H1 (cell line): ENCODE measurements around the gene ORAI1. TPM values are rescaled to one million over a fixed set of nuclear protein-coding genes. Genes with fewer than 3 reads are reported as not detected.

ENCODE experiments used
- CTCF ChIA-PET: fragments of 300-600 bp; sonication (Branson Sonifier 250); formaldehyde crosslinking; loops from one replicate; lab custom pipeline; 2021; ENCODE audit not compliant: partially characterized antibody; lab: Charles Lee
- POLR2A ChIA-PET: fragments of 300-600 bp; sonication (Branson Sonifier 250); formaldehyde crosslinking; loops from one replicate; lab custom pipeline; 2021; ENCODE audit warnings: inconsistent platforms; ENCODE audit not compliant: partially characterized antibody; lab: Charles Lee
- DNase-seq, 2 experiments: peaks; one replicate each; pipeline versions ENCODE4 v3.0.0 to v3.0.0-alpha.2; 2010 to 2022; ENCODE audit warnings: low spot score in 2 of 2, low read depth in 1 of 2, mixed read lengths in 1 of 2
- FAIRE-seq: peaks from 2 replicates; lab custom pipeline; 2011; peaks lifted over from hg19 to GRCh38; lab: Jason Lieb, UNC
- H2AFZ ChIP-seq: 2 replicates; pipeline ENCODE4 v1.8.1; 2012; ENCODE audit warnings: low read length, inconsistent platforms
- H2AK5ac ChIP-seq: 2 replicates; pipeline ENCODE4 v1.6.1; 2013; ENCODE audit warnings: low read depth, low read length
- H2BK120ac ChIP-seq: replicated peaks from 2 replicates; pipeline ENCODE3; 2013; ENCODE audit warnings: low read depth, low read length, inconsistent platforms
- H2BK12ac ChIP-seq: 2 replicates; pipeline ENCODE4 v1.6.1; 2013; ENCODE audit warnings: low read depth, low read length
- H2BK15ac ChIP-seq: 2 replicates; pipeline ENCODE4 v1.6.1; 2013; ENCODE audit warnings: low read length
- H2BK20ac ChIP-seq: 2 replicates; pipeline ENCODE4 v1.6.1; 2013; ENCODE audit warnings: low read length
- H2BK5ac ChIP-seq: 2 replicates; pipeline ENCODE4 v1.6.1; 2013; ENCODE audit warnings: low read depth, low read length
- H3K14ac ChIP-seq: 2 replicates; pipeline ENCODE4 v1.6.1; 2013; ENCODE audit warnings: inconsistent platforms; ENCODE audit not compliant: insufficient read length
- H3K18ac ChIP-seq: 2 replicates; pipeline ENCODE4 v1.6.1; 2013; ENCODE audit warnings: low read length; ENCODE audit errors: extremely low read depth
- H3K23ac ChIP-seq: 2 replicates; pipeline ENCODE4 v1.6.1; 2013; ENCODE audit warnings: inconsistent platforms; ENCODE audit not compliant: insufficient read length
- H3K23me2 ChIP-seq: 2 replicates; pipeline ENCODE4 v1.6.1; 2013; ENCODE audit warnings: low read depth, low read length
- H3K27ac ChIP-seq: 2 replicates; pipeline ENCODE4 v1.6.1; 2011; ENCODE audit warnings: low read depth, low read length, inconsistent platforms
- H3K27me3 ChIP-seq, 4 experiments: replicated peaks in 1 of 4; 1 replicate in 1 of 4; 2 replicates in 3 of 4; pipeline versions ENCODE4 v1.6.1 to v1.8.1; 2011 to 2013; ENCODE audit warnings: low read length in 3 of 4, mild to moderate bottlenecking in 3 of 4, inconsistent platforms in 2 of 4, mixed read lengths in 2 of 4, moderate library complexity in 1 of 4; ENCODE audit not compliant: control insufficient read depth in 3 of 4, insufficient read depth in 3 of 4; ENCODE audit errors: extremely low read depth in 1 of 4
- H3K36me3 ChIP-seq, 4 experiments: 2 replicates each; pipeline versions ENCODE4 v1.6.1 to v1.8.1; 2011 to 2013; ENCODE audit warnings: mild to moderate bottlenecking in 4 of 4, low read length in 3 of 4, moderate library complexity in 2 of 4, control low read depth in 1 of 4, inconsistent platforms in 1 of 4; ENCODE audit not compliant: insufficient read depth in 4 of 4, control insufficient read depth in 2 of 4
- H3K4ac ChIP-seq: replicated peaks from 2 replicates; pipeline ENCODE3; 2013; ENCODE audit warnings: low read length, low read depth, mixed read lengths, inconsistent platforms; ENCODE audit not compliant: insufficient read length
- H3K4me1 ChIP-seq, 4 experiments: replicated peaks in 1 of 4; 1 replicate in 1 of 4; 2 replicates in 3 of 4; pipeline versions ENCODE4 v1.6.1 to v1.8.1; 2011 to 2013; ENCODE audit warnings: low read length in 3 of 4, inconsistent platforms in 2 of 4, mixed read lengths in 1 of 4; ENCODE audit not compliant: insufficient read depth in 4 of 4, control insufficient read depth in 3 of 4
- H3K4me2 ChIP-seq, 2 experiments: 2 replicates each; pipeline versions ENCODE4 v1.6.1 to v1.8.1; 2011 to 2013; ENCODE audit warnings: low read depth in 2 of 2, low read length in 2 of 2, control low read depth in 1 of 2, inconsistent platforms in 1 of 2, mild to moderate bottlenecking in 1 of 2; ENCODE audit not compliant: insufficient read depth in 1 of 2
- H3K4me3 ChIP-seq, 4 experiments: fragments of 200-600, 300-600 bp in 1 of 4; sonication (generic), shearing (Covaris generic), sonication (Bioruptor Twin) in 1 of 4; 2 replicates each; pipeline versions ENCODE4 v1.5.1 to v1.8.1; 2011 to 2016; ENCODE audit warnings: low read length in 4 of 4, low read depth in 3 of 4, control low read depth in 2 of 4, inconsistent platforms in 2 of 4, mild to moderate bottlenecking in 2 of 4, mixed read lengths in 1 of 4, moderate library complexity in 1 of 4; ENCODE audit not compliant: insufficient read depth in 2 of 4; ENCODE audit errors: extremely low read depth in 1 of 4
- H3K56ac ChIP-seq: replicated peaks from 2 replicates; pipeline ENCODE3; 2013; ENCODE audit warnings: low read depth, mild to moderate bottlenecking, mixed read lengths, low read length, inconsistent platforms; ENCODE audit not compliant: insufficient read length
- H3K79me1 ChIP-seq: 2 replicates; pipeline ENCODE4 v1.6.1; 2013; ENCODE audit warnings: low read depth, low read length, control low read depth
- H3K79me2 ChIP-seq, 2 experiments: 2 replicates each; pipeline versions ENCODE4 v1.6.1 to v1.8.1; 2012 to 2013; ENCODE audit warnings: low read length in 2 of 2, mild to moderate bottlenecking in 2 of 2, inconsistent platforms in 1 of 2; ENCODE audit not compliant: insufficient read depth in 2 of 2, control insufficient read depth in 1 of 2
- H3K9ac ChIP-seq, 4 experiments: replicated peaks in 1 of 4; 1 replicate in 1 of 4; 2 replicates in 3 of 4; pipeline versions ENCODE4 v1.6.1 to v1.8.1; 2011 to 2013; ENCODE audit warnings: low read depth in 3 of 4, low read length in 3 of 4, control low read depth in 2 of 4, mild to moderate bottlenecking in 2 of 4, moderate library complexity in 2 of 4, inconsistent platforms in 1 of 4; ENCODE audit errors: extremely low read depth in 1 of 4
- H3K9me3 ChIP-seq, 2 experiments: 2 replicates each; pipeline versions ENCODE4 v1.6.1 to v1.8.1; 2012 to 2013; ENCODE audit warnings: mild to moderate bottlenecking in 2 of 2, moderate library complexity in 2 of 2, control low read depth in 1 of 2, inconsistent platforms in 1 of 2, low read depth in 1 of 2, low read length in 1 of 2, mixed read lengths in 1 of 2; ENCODE audit not compliant: insufficient read depth in 2 of 2
- H4K20me1 ChIP-seq, 2 experiments: replicated peaks in 1 of 2; 2 replicates each; pipeline versions ENCODE3 to v1.8.1; 2011 to 2013; ENCODE audit warnings: inconsistent platforms in 2 of 2, low read length in 2 of 2, mild to moderate bottlenecking in 1 of 2; ENCODE audit not compliant: insufficient read depth in 2 of 2, control insufficient read depth in 1 of 2
- H4K5ac ChIP-seq: 2 replicates; pipeline ENCODE4 v1.6.1; 2013; ENCODE audit warnings: low read length, low read depth, mixed read lengths, inconsistent platforms; ENCODE audit not compliant: insufficient read length
- H4K8ac ChIP-seq: 2 replicates; pipeline ENCODE4 v1.8.0; 2013; ENCODE audit warnings: mild to moderate bottlenecking, moderate library complexity, low read length, inconsistent platforms; ENCODE audit not compliant: insufficient read depth; ENCODE audit errors: extremely low read depth
- H4K91ac ChIP-seq: replicated peaks from 2 replicates; pipeline ENCODE3; 2013; ENCODE audit warnings: low read length, mixed read lengths, inconsistent platforms; ENCODE audit not compliant: insufficient read length
- BACH1 ChIP-seq: IDR thresholded peaks from 2 replicates; pipeline ENCODE4 v1.6.1; 2012; ENCODE audit warnings: low read length, improper control_type of control experiment
- CHD2 ChIP-seq: IDR thresholded peaks from 2 replicates; pipeline ENCODE4 v1.6.1; 2012; ENCODE audit warnings: low read length, improper control_type of control experiment
- CTBP2 ChIP-seq: IDR thresholded peaks from 2 replicates; pipeline ENCODE4 v1.7.0; 2011; ENCODE audit warnings: borderline replicate concordance, mild to moderate bottlenecking, moderate library complexity, mixed read lengths, low read length; ENCODE audit not compliant: insufficient read depth, insufficient read length
- CTCF ChIP-seq, 3 experiments: IDR thresholded peaks; 1 replicate in 2 of 3; 2 replicates in 1 of 3; pipeline versions ENCODE4 v1.5.1 to v1.6.1; 2011; ENCODE audit warnings: low read length in 3 of 3, mild to moderate bottlenecking in 3 of 3, inconsistent platforms in 2 of 3, low read depth in 1 of 3, moderate library complexity in 1 of 3; ENCODE audit not compliant: insufficient read depth in 1 of 3; ENCODE audit errors: control extremely low read depth in 1 of 3
- E2F6 ChIP-seq: IDR thresholded peaks from 2 replicates; pipeline ENCODE4 v1.6.1; 2012; ENCODE audit warnings: inconsistent platforms
- NRF1 ChIP-seq: IDR thresholded peaks from 2 replicates; pipeline ENCODE4 v1.6.1; 2011; ENCODE audit warnings: mild to moderate bottlenecking, low read depth, low read length, improper control_type of control experiment
- RAD21 ChIP-seq, 2 experiments: IDR thresholded peaks in 1 of 2; conservative IDR thresholded peaks in 1 of 2; 2 replicates each; pipeline ENCODE4 v1.6.1; 2011; ENCODE audit warnings: low read depth in 2 of 2, low read length in 2 of 2, improper control_type of control experiment in 1 of 2, inconsistent platforms in 1 of 2, mild to moderate bottlenecking in 1 of 2, moderate library complexity in 1 of 2
- RXRA ChIP-seq: IDR thresholded peaks from 2 replicates; pipeline ENCODE4 v1.6.1; 2011; ENCODE audit warnings: low read depth, mild to moderate bottlenecking, low read length, moderate library complexity; ENCODE audit not compliant: insufficient read depth
- SP1 ChIP-seq: IDR thresholded peaks from 2 replicates; pipeline ENCODE4 v1.6.1; 2011; ENCODE audit warnings: low read depth, low read length
- WGBS, 2 experiments: shearing (Covaris generic) in 1 of 2; methylation state at CpG; one replicate each; pipeline versions ENCODE4 v1.1.6 to v1.1.7; 2013 to 2015; ENCODE audit warnings: low lambda C conversion rate in 2 of 2, mixed read lengths in 2 of 2, inconsistent platforms in 1 of 2, low coverage in 1 of 2, missing lambda C conversion rate in 1 of 2; ENCODE audit not compliant: insufficient replicate concordance in 2 of 2, insufficient coverage in 1 of 2, insufficient read length in 1 of 2; ENCODE audit errors: extremely low coverage in 1 of 2, missing lambda C conversion rate in 1 of 2; 5-methylcytosine and 5-hydroxymethylcytosine counted together
- polyA plus RNA-seq, 7 experiments: library from polyadenylated mRNA; depleted of rRNA in 3 of 7; stranded (reverse) in 5 of 7; unstranded in 2 of 7; fragments of >200 nt in 5 of 7; fragments of 200-250 nt in 2 of 7; gene quantifications; 1 replicate in 5 of 7; 2 replicates in 1 of 7; 4 replicates in 1 of 7; pipeline versions ENCODE4 v1.2.1 to v1.2.3, GENCODE V29; 2011 to 2013; ENCODE audit warnings: missing spikeins in 2 of 7, mixed read lengths in 2 of 7
- total RNA-seq: library from RNA; stranded (reverse); fragmentation: NEBNext Ultra II Directional; extraction: Animal tissue kit (Norgen Biotek cat#: 25700); gene quantifications from 2 replicates; pipeline ENCODE4 v1.2.1, GENCODE V29; 2021

Gene ORAI1
- total and polyA plus RNA-seq, 2 of the 8 experiments (the other 6 are each of a cell fraction or from before 2014, with no cell fraction given), result 29.9 to 71.5 TPM

GRCh38 chr12:121600702-121601336 lies 25.5 kb upstream of the ORAI1 start:
- Histone ChIP-seq H2BK5ac (no peak overlapping the region), H2BK120ac (no peak overlapping the region), H4K8ac (no peak overlapping the region), H2BK20ac (no peak overlapping the region), H3K4me3 (no peak overlapping the region), H3K4me2 (no peak overlapping the region), H3K4ac (no peak overlapping the region), H4K91ac (no peak overlapping the region), H3K36me3 (peaks cover 0 to 3% (median 0%) of the 10 kb centered on the region in 4 experiments; a peak in 3 of 8 replicates), H3K79me2 (no peaks in the 10 kb centered on the region), H3K4me1 (no peaks in the 10 kb centered on the region), H3K27ac (no peak overlapping the region), H4K5ac (no peak overlapping the region), H2BK12ac (no peak overlapping the region), H4K20me1 (no peaks in the 10 kb centered on the region), H3K9ac (no peak overlapping the region), H2AFZ (no peak overlapping the region), H3K23ac (no peak overlapping the region), H2BK15ac (no peak overlapping the region), H2AK5ac (no peak overlapping the region), H3K14ac (no peak overlapping the region), H3K56ac (no peak overlapping the region), H3K9me3 (no peaks in the 10 kb centered on the region; a peak in 1 of 4 replicates), H3K23me2 (no peaks in the 10 kb centered on the region), H3K27me3 (no peaks in the 10 kb centered on the region), H3K18ac (no peak overlapping the region), H3K79me1 (no peaks in the 10 kb centered on the region)
- DNase-seq (no peak), FAIRE-seq (no peak)
- 94% methylated on average over 6 of the region's 6 CpGs; no CpG with 5 or more reads in 1 of the 2 experiments for WGBS, 2 experiments
- CTCF ChIA-PET, result interaction anchor here (0.6 to 2.9 kb wide), 5 partner anchors 24 to 101 kb away, joined by 3 to 11 read pairs (median 3); no protein-coding TSS in a partner anchor
- POLR2A ChIA-PET, result interaction anchor here (0.6 to 10.4 kb wide), 10 partner anchors 9 to 63 kb away, joined by 3 to 219 read pairs (median 4); partner anchors contain the start of gene KDM2B
- TF ChIP-seq RAD21 (IDR thresholded peaks at IDR 0.05 in 1 of 2, conservative IDR thresholded peaks at IDR 0.05 in 1 of 2; ENCODE audit: low read depth in 2 of 2, low read length in 2 of 2), result no peak
- TF ChIP-seq NRF1, result no peak
- no peak for TF ChIP-seq BACH1
- no peak for TF ChIP-seq CTBP2
- TF ChIP-seq SP1, result no peak
- no peak for TF ChIP-seq RXRA
- TF ChIP-seq CHD2, result no peak
- no peak for TF ChIP-seq CTCF (IDR thresholded peaks at IDR 0.05; ENCODE audit: control extremely low read depth in 1 of 3, insufficient read depth in 1 of 3, low read depth in 1 of 3, low read length in 3 of 3)
- TF ChIP-seq E2F6, result no peak
